Lower lobe of right lung (tissue), 2 donors: Measurements from ENCODE around the gene MAML3. TPM values are rescaled to one million over a fixed set of nuclear protein-coding genes. Genes with fewer than 3 reads are reported as not detected.

ENCODE experiments used
- ATAC-seq, 2 donors: fragments of 200-7000 bp; cut with Tn5 transposase; one replicate each; pipeline ENCODE4 v1.9.1; 2020 to 2022; ENCODE audit warnings: mild to moderate bottlenecking in 2 of 2, moderate library complexity in 2 of 2
- DNase-seq: peaks from one replicate; pipeline ENCODE4 v3.0.0-alpha.2; 2020
- H3K27ac ChIP-seq: fragments of 200-600 bp; one replicate; pipeline ENCODE4 v1.8.0; 2022
- H3K27me3 ChIP-seq: fragments of 200-600 bp; one replicate; pipeline ENCODE4 v1.8.0; 2022; ENCODE audit warnings: low read depth
- H3K36me3 ChIP-seq: fragments of 200-600 bp; one replicate; pipeline ENCODE4 v1.8.0; 2022; ENCODE audit warnings: mild to moderate bottlenecking
- H3K4me1 ChIP-seq: fragments of 200-600 bp; one replicate; pipeline ENCODE4 v1.8.0; 2022
- H3K4me3 ChIP-seq: fragments of 200-600 bp; one replicate; pipeline ENCODE4 v1.8.0; 2022; ENCODE audit warnings: mild to moderate bottlenecking
- H3K9me3 ChIP-seq: fragments of 200-600 bp; one replicate; pipeline ENCODE4 v1.8.0; 2022
- intact Hi-C: fragments of 100-400 bp; cut with DNase I; formaldehyde crosslinking; loops from one replicate; pipeline ENCODE4 v1.11.0; 2022
- total RNA-seq: library from RNA; stranded (reverse); fragmentation: NEBNext Ultra II Directional; extraction: Animal tissue kit (Norgen Biotek cat#: 25700); gene quantifications from one replicate; pipeline ENCODE4 v1.2.1, GENCODE V29; 2021
- TF ChIP-seq, protein P1 (sequence below): fragments of 200-600 bp; IDR thresholded peaks from one replicate; pipeline ENCODE4 v1.8.0; 2022; ENCODE audit warnings: antibody characterized with exemption, mild to moderate bottlenecking
- donor health status: DM: no; HTN: yes; CAD: no; lungs with severe emphysema.

MAML3 gene
- total RNA-seq, 1 donor from 2014 or later, result 12.5 TPM

DNA sequence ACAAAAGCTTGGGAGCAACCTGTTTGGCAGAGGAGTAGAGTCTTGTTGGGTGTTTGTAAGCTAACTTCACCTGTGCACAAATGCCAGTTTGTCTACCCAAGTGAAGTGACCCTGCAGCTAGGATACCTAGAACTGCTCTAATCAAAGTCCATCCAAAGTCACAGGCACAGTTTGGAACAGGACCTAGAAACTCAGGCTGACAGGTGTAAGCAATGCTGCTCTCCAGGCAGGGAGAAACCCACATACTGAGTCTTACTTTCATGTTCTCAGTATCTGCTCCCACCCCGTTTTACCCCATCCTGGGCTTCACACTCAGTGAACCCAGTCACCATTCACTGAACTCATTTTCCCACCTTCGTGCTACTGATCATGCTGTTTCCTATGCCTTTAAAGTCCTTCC lies 40.3 kb downstream of the MAML3 start:
- TF ChIP-seq, protein P1, sequence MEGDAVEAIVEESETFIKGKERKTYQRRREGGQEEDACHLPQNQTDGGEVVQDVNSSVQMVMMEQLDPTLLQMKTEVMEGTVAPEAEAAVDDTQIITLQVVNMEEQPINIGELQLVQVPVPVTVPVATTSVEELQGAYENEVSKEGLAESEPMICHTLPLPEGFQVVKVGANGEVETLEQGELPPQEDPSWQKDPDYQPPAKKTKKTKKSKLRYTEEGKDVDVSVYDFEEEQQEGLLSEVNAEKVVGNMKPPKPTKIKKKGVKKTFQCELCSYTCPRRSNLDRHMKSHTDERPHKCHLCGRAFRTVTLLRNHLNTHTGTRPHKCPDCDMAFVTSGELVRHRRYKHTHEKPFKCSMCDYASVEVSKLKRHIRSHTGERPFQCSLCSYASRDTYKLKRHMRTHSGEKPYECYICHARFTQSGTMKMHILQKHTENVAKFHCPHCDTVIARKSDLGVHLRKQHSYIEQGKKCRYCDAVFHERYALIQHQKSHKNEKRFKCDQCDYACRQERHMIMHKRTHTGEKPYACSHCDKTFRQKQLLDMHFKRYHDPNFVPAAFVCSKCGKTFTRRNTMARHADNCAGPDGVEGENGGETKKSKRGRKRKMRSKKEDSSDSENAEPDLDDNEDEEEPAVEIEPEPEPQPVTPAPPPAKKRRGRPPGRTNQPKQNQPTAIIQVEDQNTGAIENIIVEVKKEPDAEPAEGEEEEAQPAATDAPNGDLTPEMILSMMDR, result no peak
- peaks cover 7% of the 10 kb centered on the region for H3K4me1 ChIP-seq
- intact Hi-C loops, result no loop called here
- H3K9me3 ChIP-seq, result no peaks in the 10 kb centered on the region
- no peak for ATAC-seq
- no peak overlapping the region for H3K4me3 ChIP-seq
- H3K27ac ChIP-seq, result no peak overlapping the region
- no peaks in the 10 kb centered on the region for H3K36me3 ChIP-seq
- H3K27me3 ChIP-seq, result no peaks in the 10 kb centered on the region
- no peak for DNase-seq

DNA sequence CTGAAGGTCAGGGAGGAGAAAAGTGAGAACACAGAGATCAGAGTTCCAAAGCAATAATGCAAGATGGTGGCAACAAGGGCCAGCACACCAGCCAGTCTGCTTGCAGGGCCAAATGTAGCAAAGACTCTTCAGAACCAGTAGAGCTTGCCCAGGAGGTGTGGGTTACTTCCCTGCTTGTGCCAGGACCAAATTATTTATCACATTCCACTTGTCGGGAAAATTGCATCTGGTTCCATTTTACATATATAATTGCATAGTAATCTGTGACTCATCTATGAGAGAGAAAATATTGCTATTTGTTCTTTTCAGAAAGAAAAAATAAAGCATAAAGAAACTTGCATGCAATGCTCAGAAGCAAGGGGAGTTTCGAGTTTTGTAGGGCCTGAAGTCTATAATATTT lies 41.4 kb downstream of the MAML3 start:
- Histone ChIP-seq H3K36me3 (no peaks in the 10 kb centered on the region), H3K4me1 (peaks cover 7% of the 10 kb centered on the region), H3K9me3 (no peaks in the 10 kb centered on the region), H3K27ac (no peak overlapping the region), H3K4me3 (no peak overlapping the region), H3K27me3 (no peaks in the 10 kb centered on the region)
- intact Hi-C loops, result no loop called here
- ATAC-seq, result no peak
- no peak for DNase-seq
- TF ChIP-seq, protein P1, result no peak

DNA sequence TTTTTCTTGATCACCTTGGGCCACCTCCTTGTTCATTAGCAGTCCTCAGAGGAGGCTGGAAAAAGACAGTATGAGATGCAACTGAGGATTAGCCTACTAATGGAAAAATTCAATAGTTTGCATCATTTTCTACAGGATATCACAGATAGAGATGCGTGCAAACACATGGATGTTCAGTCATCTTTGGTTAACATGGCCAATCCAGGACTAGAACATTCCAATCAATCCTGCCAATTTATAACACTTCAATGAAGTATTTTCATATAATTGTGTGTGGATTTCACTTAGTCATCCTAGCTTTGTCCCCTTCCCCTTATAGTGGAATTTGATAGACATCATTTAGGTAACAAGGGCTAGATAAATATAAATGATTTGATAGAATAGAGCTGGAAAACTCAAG lies 42.7 kb downstream of the MAML3 start:
- Histone ChIP-seq H3K9me3 (no peaks in the 10 kb centered on the region), H3K4me3 (no peak overlapping the region), H3K27ac (no peak overlapping the region), H3K4me1 (peaks cover 11% of the 10 kb centered on the region), H3K27me3 (no peaks in the 10 kb centered on the region), H3K36me3 (no peaks in the 10 kb centered on the region)
- DNase-seq (no peak), ATAC-seq (no peak)
- TF ChIP-seq, protein P1, result no peak
- intact Hi-C loops, result no loop called here

DNA sequence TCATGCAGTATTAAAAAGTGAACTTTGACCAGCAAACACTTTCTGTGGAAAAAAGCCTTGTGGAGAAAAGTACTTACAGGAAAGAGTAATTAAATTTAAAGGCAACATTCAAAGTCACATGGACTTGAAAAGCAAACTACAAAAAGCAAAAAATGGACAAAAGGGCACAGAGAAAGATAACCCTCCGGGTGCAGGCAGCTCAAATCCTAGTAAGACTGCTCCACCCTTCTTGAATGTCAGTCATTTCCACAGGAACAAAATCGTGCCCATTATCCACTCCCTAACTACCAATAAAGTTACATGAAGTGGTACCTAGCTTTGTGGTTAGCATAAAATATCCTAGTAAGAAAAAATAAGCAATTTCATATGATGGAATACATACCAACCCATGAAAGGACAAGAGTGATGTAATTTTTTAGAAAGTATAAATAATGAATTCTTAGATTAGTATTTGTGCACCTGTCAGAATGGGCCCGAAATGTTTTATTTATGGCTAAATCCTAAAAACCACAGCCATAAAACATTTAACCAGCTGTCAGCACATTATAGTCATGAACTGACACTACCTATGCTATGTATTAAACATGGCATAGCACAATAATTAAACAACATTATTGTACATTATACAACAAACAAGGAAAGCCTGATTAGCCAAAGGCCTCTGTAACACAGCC lies 43.3 kb downstream of the MAML3 start:
- no peaks in the 10 kb centered on the region for H3K27me3 ChIP-seq
- peaks cover 11% of the 10 kb centered on the region for H3K4me1 ChIP-seq
- DNase-seq (no peak), ATAC-seq (no peak)
- TF ChIP-seq, protein P1, result no peak
- intact Hi-C loops, result no loop called here
- H3K4me3 ChIP-seq, result no peak overlapping the region
- no peaks in the 10 kb centered on the region for H3K9me3 ChIP-seq
- H3K27ac ChIP-seq, result no peak overlapping the region
- H3K36me3 ChIP-seq, result no peaks in the 10 kb centered on the region

DNA sequence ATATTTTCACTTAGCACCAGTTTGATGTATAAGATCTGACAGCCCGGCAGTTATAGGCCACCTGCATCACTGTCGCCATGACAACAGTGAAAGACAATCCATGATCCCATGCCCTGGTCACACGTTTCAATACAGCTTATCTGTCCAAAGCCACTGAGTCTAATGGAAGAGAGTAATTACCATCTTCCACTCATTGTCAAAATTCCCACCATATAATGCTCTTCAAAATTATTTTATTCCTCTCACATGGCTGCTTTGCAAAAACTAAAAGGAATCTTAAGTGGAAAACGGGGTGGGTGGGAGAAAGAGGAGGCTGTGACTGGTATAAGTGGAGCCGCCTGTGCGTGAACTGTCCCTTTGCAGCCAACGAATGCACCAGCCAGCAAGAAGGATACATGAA lies 44.2 kb downstream of the MAML3 start:
- H3K36me3 ChIP-seq, result no peaks in the 10 kb centered on the region
- no peaks in the 10 kb centered on the region for H3K27me3 ChIP-seq
- no peak overlapping the region for H3K4me3 ChIP-seq
- no peak overlapping the region for H3K27ac ChIP-seq
- H3K9me3 ChIP-seq, result no peaks in the 10 kb centered on the region
- ATAC-seq (no peak), DNase-seq (no peak)
- H3K4me1 ChIP-seq, result peaks cover 11% of the 10 kb centered on the region
- intact Hi-C loops, result no loop called here
- TF ChIP-seq, protein P1, result no peak
